Endodermal cell (in vitro differentiated cells): Measurements from ENCODE around the gene HS3ST3A1. TPM values are rescaled to one million over a fixed set of nuclear protein-coding genes. Genes with fewer than 3 reads are reported as not detected.

Experiments
- DNase-seq: peaks from one replicate; pipeline ENCODE4 v3.0.0-alpha.2; 2017
- H3K27ac ChIP-seq: 2 replicates; pipeline ENCODE4 v1.5.1; 2013; ENCODE audit warnings: mild to moderate bottlenecking, low read depth, low read length, moderate library complexity
- H3K27me3 ChIP-seq: 2 replicates; pipeline ENCODE4 v1.6.1; 2013; ENCODE audit warnings: mild to moderate bottlenecking, low read length, moderate library complexity; ENCODE audit not compliant: insufficient read depth, control insufficient read depth, poor library complexity, severe bottlenecking
- H3K36me3 ChIP-seq: 2 replicates; pipeline ENCODE4 v1.7.0; 2013; ENCODE audit warnings: mild to moderate bottlenecking, low read length, moderate library complexity; ENCODE audit not compliant: control insufficient read depth, insufficient read depth
- H3K4me1 ChIP-seq: one replicate; pipeline ENCODE4 v1.7.0; 2013; ENCODE audit warnings: low read length; ENCODE audit not compliant: control insufficient read depth, insufficient read depth
- H3K4me3 ChIP-seq: 2 replicates; pipeline ENCODE4 v1.5.1; 2013; ENCODE audit warnings: mild to moderate bottlenecking, low read length, moderate library complexity
- H3K9ac ChIP-seq: 2 replicates; pipeline ENCODE4 v1.6.1; 2013; ENCODE audit warnings: mild to moderate bottlenecking, low read length, moderate library complexity; ENCODE audit not compliant: poor library complexity, severe bottlenecking; ENCODE audit errors: extremely low read depth
- H3K9me3 ChIP-seq: 2 replicates; pipeline ENCODE4 v1.6.1; 2013; ENCODE audit warnings: mild to moderate bottlenecking, low read length, moderate library complexity; ENCODE audit not compliant: control insufficient read depth
- H3K27ac Mint-ChIP-seq: 2 replicates; pipeline ENCODE4 v1.8.0; 2020; ENCODE audit warnings: mixed read lengths
- H3K27me3 Mint-ChIP-seq: 2 replicates; pipeline ENCODE4 v1.8.0; 2021; ENCODE audit warnings: mild to moderate bottlenecking, mixed read lengths; ENCODE audit not compliant: insufficient read depth
- H3K36me3 Mint-ChIP-seq: 2 replicates; pipeline ENCODE4 v1.8.0; 2020; ENCODE audit warnings: low read depth, mixed read lengths
- H3K4me1 Mint-ChIP-seq: 2 replicates; pipeline ENCODE4 v1.8.0; 2020; ENCODE audit warnings: mixed read lengths
- H3K4me3 Mint-ChIP-seq: 2 replicates; pipeline ENCODE4 v1.8.0; 2020; ENCODE audit warnings: mild to moderate bottlenecking, moderate library complexity, mixed read lengths
- H3K9me3 Mint-ChIP-seq: 2 replicates; pipeline ENCODE4 v1.8.0; 2020; ENCODE audit warnings: mild to moderate bottlenecking, mixed read lengths
- WGBS, 2 experiments: methylation state at CpG; one replicate each; pipeline versions ENCODE4 v1.1.5 to v1.1.7; 2013; ENCODE audit warnings: missing lambda C conversion rate in 2 of 2, mixed read lengths in 1 of 2; ENCODE audit not compliant: insufficient coverage in 1 of 2, insufficient read length in 1 of 2; 5-methylcytosine and 5-hydroxymethylcytosine counted together
- total RNA-seq, 2 donors: library from RNA; stranded (reverse); fragmentation: NEBNext Ultra II Directional in 1 of 2; extraction: Animal tissue kit (Norgen Biotek cat#: 25700) in 1 of 2; gene quantifications; 2 replicates in 1 of 2; 3 replicates in 1 of 2; pipeline ENCODE4 v1.2.1, GENCODE V29; 2021
- TF ChIP-seq, protein P1 (sequence below): fragments of 200-600 bp; sonication (generic); conservative IDR thresholded peaks from 2 replicates; pipeline ENCODE4 v1.5.0; 2021; ENCODE audit warnings: antibody characterized with exemption, mild to moderate bottlenecking

Gene HS3ST3A1
- total RNA-seq, 2 donors from 2014 or later = 1.9 to 2.4 TPM

DNA sequence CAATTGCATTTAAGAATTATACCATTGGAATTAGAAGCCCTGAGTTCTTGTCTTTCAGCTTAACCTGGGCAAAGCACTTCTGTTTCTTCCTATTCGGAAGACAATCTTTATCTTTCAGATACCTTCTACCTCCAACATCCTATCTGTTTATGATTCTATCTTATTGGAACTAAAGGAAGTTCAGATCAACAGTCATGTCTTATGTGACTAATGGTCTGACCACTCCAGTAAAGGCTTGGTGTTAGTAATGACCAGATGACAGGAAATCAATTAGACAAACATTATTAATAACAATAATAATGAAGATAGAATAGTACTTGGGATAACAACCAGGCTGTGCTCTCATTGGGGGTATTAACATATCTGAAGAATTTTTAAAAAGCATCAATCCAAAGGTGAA lies 11.3 kb downstream of the HS3ST3A1 start:
- no peak overlapping the region for H3K9ac ChIP-seq
- peaks cover 3% of the 10 kb centered on the region for H3K27me3 Mint-ChIP-seq
- no peak overlapping the region for H3K27ac Mint-ChIP-seq
- H3K36me3 ChIP-seq = no peaks in the 10 kb centered on the region
- H3K4me3 Mint-ChIP-seq = no peak overlapping the region
- H3K9me3 ChIP-seq = no peaks in the 10 kb centered on the region
- H3K4me1 ChIP-seq = peaks cover 3% of the 10 kb centered on the region
- no peaks in the 10 kb centered on the region for H3K9me3 Mint-ChIP-seq
- H3K4me1 Mint-ChIP-seq = peaks cover 12% of the 10 kb centered on the region
- 100% methylated on average over 1 of the region's 1 CpG; no CpG with 5 or more reads in 1 of the 2 experiments for WGBS, 2 experiments
- DNase-seq = no peak
- no peak overlapping the region for H3K4me3 ChIP-seq
- TF ChIP-seq, protein P1, sequence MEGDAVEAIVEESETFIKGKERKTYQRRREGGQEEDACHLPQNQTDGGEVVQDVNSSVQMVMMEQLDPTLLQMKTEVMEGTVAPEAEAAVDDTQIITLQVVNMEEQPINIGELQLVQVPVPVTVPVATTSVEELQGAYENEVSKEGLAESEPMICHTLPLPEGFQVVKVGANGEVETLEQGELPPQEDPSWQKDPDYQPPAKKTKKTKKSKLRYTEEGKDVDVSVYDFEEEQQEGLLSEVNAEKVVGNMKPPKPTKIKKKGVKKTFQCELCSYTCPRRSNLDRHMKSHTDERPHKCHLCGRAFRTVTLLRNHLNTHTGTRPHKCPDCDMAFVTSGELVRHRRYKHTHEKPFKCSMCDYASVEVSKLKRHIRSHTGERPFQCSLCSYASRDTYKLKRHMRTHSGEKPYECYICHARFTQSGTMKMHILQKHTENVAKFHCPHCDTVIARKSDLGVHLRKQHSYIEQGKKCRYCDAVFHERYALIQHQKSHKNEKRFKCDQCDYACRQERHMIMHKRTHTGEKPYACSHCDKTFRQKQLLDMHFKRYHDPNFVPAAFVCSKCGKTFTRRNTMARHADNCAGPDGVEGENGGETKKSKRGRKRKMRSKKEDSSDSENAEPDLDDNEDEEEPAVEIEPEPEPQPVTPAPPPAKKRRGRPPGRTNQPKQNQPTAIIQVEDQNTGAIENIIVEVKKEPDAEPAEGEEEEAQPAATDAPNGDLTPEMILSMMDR = no peak
- H3K27ac ChIP-seq = no peak overlapping the region
- H3K36me3 Mint-ChIP-seq = no peaks in the 10 kb centered on the region
- no peaks in the 10 kb centered on the region for H3K27me3 ChIP-seq

GRCh38 chr17:13589658-13590057 lies 12.1 kb downstream of the HS3ST3A1 start:
- Histone ChIP-seq H3K4me1 (no peaks in the 10 kb centered on the region), H3K36me3 (no peaks in the 10 kb centered on the region), H3K27ac (no peak overlapping the region), H3K9me3 (no peaks in the 10 kb centered on the region), H3K27me3 (no peaks in the 10 kb centered on the region), H3K4me3 (no peak overlapping the region), H3K9ac (no peak overlapping the region)
- Mint-ChIP-seq H3K4me3 (no peak overlapping the region), H3K4me1 (peaks cover 10% of the 10 kb centered on the region), H3K9me3 (no peaks in the 10 kb centered on the region), H3K27me3 (peaks cover 3% of the 10 kb centered on the region), H3K36me3 (no peaks in the 10 kb centered on the region), H3K27ac (no peak overlapping the region)
- TF ChIP-seq, protein P1 = no peak
- WGBS, 2 experiments = 91 to 100% methylated on average over 5 to 6 of the region's 6 CpGs
- DNase-seq = no peak

DNA sequence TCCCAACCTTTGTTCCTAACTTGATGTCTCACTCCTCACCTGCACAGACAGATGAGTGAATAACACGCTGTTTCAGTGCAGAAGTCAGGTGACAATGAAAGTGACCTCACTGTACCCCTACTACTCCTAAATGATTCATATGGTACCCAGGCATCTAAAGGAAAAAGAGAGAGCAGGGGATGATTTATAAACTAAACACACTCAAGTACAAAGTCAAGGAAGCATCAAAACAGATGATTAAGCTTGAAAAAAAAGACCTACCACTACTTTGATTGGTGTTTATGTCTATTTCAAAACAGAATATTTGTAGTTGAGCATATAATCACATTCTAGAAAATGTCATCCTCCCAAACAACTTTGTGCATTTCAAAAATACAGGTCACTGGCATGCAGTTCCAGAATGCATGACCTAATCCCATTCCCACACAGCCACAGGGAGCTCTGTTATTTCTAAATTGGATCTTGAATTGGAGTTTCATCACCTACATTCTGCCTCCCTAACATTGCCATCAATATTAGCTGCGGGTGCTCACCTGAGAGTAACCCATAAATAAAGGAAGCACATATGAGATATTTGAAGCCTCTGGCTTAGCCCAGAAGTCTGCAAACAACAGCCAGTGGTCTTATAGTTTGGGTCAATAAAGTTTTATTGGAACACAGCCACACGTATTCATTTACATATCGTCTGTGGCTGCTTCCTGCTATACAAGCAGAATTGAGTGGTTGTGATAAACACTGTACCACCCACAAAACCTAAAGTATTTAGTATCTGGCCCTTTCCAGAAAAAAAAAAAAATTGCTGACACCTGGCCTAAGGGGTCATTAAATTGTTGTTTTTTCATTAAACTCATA lies 14.0 kb downstream of the HS3ST3A1 start:
- H3K4me1 ChIP-seq = no peaks in the 10 kb centered on the region
- DNase-seq = no peak
- Mint-ChIP-seq H3K4me3 (no peak overlapping the region), H3K27me3 (no peaks in the 10 kb centered on the region), H3K27ac (no peak overlapping the region), H3K36me3 (no peaks in the 10 kb centered on the region), H3K4me1 (peaks cover 3% of the 10 kb centered on the region), H3K9me3 (no peaks in the 10 kb centered on the region)
- H3K27me3 ChIP-seq = no peaks in the 10 kb centered on the region
- TF ChIP-seq, protein P1 = no peak
- 95 to 100% methylated on average over 1 to 4 of the region's 4 CpGs for WGBS, 2 experiments
- H3K27ac ChIP-seq = no peak overlapping the region
- H3K4me3 ChIP-seq = no peak overlapping the region
- no peaks in the 10 kb centered on the region for H3K36me3 ChIP-seq
- no peak overlapping the region for H3K9ac ChIP-seq
- no peaks in the 10 kb centered on the region for H3K9me3 ChIP-seq
